ENCODE measurements around the gene CXorf38.

CXorf38 gene, protein sequence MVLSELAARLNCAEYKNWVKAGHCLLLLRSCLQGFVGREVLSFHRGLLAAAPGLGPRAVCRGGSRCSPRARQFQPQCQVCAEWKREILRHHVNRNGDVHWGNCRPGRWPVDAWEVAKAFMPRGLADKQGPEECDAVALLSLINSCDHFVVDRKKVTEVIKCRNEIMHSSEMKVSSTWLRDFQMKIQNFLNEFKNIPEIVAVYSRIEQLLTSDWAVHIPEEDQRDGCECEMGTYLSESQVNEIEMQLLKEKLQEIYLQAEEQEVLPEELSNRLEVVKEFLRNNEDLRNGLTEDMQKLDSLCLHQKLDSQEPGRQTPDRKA

DNA sequence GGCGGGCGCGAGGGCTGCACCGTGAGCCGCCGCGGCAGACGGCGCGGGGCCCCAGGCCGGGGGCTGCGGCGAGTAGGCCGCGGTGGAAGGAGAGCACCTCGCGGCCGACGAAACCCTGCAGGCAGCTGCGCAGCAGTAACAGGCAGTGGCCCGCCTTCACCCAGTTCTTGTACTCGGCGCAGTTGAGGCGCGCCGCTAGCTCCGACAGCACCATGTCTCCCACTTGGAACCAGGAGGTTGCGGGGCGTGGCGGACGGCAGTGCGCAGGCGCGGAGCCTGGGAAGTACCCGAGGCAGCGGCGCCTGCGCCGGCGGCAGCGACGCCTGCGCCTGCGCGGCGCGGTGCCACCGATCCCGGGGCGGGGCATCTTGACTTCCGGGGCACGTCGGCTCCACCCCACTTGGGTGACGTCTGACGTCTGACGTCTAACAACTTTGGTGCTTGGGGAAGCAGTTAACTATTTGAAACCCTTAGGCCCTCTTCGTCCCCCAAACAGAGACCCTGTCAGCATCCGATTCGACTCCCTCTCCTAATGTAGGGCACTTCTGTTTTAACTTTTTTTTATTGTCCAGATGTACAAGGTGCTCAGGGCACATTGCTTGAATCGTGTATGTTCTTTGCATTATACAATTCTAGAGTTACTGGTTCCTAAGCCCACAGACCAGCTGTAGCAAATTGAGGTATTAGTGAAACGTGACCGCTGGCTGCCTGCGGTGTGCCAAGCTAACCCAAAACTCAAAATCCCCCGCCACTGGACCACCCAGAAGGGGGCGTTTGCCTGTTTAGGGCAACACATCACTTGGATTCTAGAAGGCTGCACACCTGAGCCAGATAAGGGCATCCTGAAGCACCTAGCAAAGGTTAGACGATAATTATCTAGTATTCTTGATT, at the start of gene CXorf38:
Gene CXorf38 (minus strand): TSS at position 255 of the 891 bp plus-strand sequence. CDS start 41 bp downstream, at position 214.
- FAIRE-seq (peak; percentile 83), DNase-seq (ENCODE audit: low spot score) (peak; percentile 94)

DNA sequence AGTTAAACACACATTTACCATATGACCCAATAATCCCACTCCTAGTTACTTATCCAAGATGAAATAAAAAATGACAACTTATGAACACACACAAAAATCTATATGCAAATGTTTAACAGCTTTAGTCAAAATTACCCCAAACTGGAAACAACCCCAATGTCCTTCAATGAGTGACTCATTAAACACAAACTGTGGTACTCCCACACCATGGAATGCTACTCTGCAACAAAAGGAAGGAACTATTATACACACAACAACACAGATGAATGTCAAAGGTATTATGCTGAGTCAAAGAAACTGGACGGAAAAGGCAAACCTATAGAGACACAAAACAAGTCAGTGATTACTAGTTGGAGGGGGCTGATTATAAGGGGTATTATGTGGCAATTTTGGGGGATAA, 47.4 kb upstream of the CXorf38 start:
- no peak for FAIRE-seq

DNA sequence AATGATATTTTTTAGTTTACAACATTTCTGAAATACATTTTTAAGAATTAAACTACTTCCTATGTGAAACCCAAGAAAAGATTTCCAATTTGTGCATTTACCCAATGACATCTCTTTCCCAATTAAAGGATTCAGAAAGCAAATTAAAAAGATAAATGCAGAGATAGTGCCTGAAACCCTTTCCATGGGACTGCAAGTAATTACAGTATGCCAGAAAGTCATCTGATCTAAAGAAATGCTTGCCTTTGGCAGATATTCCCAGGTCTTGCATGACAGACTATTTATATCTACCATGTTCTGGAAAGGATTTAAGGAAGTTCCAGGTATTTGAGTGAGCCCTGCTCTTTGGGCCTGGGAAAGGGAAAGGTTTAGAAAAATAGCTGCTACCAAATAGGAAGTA, 41.6 kb upstream of the CXorf38 start:
- DNase-seq (ENCODE audit: low spot score) (no peak), FAIRE-seq (no peak)

More for the DNA sequence above, 47.4 kb upstream of the CXorf38 start:
- DNase-seq (ENCODE audit: low spot score): no peak

DNA sequence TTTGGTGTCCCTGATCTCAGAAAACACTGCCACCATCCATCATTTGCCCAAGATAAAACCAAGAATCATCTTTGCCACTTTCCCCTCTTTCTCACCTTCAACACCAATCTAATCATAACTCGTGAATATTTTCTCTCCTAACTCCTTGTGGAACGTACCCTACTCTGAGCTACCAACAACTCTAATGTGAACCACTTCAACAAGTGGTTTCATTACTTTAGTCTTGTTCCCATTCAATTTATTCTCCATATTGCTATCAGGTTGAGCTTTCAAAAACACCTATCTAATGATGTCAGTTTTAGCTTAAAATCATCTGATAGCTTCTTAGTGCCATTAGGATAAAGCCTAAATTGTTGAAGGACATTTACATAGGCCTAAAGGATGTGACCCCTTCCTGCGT, 39.8 kb upstream of the CXorf38 start:
- FAIRE-seq: no peak
- no peak for DNase-seq (ENCODE audit: low spot score)

DNA sequence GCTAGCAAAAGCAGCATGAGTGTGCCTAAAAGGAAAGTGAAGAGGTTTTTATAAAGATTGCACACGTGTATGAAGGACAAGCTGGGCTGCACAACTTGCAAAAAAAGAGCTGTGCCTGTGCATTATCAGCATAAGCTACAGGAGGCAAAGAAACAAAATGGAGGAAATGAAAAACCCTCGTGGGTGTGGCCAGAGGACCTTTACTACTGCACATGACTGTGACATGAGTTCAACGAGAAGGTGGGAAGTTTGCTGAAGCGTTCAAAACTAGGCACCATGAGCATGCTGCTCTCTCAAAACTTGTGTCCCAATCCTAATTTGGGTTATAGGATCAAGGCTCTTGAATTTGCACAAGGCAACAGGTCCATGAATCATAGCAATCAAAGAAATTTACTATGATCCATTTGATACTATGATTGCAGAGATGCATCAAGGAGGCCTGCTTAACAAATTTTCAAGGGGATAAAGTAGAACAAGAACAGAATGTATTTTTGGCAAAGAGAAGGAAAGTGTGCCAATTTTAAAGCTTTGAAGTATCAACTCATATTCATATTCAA, 38.1 kb upstream of the CXorf38 start:
- no peak for FAIRE-seq
- DNase-seq (ENCODE audit: low spot score): no peak

DNA sequence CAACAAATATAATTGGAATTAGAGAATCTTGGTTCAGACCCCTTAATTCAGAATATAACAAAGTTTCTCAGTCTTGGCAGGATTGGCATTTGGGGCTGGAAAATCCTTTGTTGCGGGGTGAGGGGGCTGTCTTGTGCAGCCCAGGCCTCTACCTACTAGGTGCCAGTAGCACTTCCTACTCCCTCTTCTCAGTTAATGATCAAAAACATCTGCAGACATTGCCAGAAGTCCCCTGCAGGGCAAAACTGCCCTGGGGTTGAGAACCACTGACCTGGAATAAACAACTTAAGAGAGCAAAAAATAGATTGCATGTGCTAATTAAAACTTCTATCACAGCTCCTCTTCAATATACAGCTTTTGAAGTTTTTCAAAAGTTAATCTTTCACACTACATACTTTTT, 36.7 kb upstream of the CXorf38 start:
- DNase-seq (ENCODE audit: low spot score) (no peak), FAIRE-seq (no peak)

DNA sequence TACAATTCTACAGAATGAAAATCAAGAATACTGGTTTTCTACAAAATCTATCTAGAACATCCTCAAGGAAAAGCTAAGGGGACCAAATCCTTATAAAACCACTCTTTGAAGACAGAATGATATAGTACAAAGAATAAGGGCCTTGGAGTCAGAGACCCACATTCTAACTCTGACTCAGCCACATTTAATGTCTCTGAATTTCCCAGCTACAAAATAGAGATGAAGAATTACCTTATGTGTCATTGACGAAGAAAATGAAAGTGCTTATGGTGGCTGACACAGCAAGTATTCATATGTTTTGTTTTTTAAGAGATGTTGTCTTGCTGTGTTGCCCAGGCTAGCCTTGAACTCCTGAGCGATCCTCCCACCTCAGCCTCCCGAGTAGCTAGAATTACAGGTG, 35.9 kb upstream of the CXorf38 start:
- FAIRE-seq (no peak), DNase-seq (ENCODE audit: low spot score) (no peak)

DNA sequence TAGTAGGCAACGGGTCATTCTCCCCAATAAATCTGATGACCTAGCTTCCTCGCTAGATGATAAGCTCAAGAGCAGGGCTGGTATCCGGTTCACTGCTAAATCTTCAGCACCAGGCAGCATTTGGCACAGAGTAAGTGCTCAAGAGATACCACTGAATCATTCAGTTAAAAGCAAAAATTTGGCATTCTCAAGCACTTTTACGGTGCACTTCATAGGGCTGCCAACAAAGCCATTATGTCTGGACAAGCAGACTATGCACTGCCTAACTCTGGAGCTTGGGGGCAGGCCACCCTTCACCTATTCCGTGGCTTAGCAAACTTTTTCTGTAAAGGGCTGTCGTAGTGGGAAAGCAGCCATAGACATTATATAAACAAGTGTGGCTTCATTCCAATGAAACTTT, 23.8 kb upstream of the CXorf38 start:
- DNase-seq (ENCODE audit: low spot score) (no peak), FAIRE-seq (no peak)

DNA sequence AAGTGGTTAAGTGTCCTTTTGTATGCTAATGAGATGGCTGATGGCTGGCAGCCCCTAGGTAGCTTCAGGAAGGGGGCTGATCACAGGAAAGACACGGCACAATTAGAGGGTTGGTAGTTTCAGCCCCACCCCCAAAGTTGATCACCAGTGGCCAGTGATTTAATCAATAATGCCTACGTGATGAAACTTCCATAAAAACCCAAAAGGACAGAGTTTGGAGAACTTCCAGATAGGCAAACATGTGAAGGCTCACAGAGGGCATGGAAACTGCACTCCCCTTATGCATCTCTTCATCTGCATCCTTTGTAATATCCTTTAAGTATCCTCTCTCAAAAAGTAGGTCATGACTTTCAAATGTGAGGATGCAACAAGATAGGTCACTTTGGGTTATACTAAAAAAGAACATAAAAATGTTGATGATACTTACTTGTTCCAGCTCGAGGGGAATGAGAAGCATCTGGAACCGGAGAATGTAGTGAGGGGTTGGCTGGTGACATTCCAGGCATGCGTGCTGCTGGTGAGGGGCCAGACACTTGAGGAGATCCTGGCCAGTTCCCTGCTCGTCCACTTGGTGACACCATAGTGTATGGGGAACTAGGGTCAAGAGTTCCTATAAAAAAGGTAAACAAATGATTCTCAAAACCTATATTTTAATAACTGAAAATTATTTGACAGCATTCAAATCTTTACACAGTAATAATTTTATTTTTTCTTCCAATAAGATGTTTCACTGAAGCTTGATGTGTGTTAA, 16.7 kb upstream of the CXorf38 start:
- DNase-seq (ENCODE audit: low spot score) (no peak), FAIRE-seq (no peak)

DNA sequence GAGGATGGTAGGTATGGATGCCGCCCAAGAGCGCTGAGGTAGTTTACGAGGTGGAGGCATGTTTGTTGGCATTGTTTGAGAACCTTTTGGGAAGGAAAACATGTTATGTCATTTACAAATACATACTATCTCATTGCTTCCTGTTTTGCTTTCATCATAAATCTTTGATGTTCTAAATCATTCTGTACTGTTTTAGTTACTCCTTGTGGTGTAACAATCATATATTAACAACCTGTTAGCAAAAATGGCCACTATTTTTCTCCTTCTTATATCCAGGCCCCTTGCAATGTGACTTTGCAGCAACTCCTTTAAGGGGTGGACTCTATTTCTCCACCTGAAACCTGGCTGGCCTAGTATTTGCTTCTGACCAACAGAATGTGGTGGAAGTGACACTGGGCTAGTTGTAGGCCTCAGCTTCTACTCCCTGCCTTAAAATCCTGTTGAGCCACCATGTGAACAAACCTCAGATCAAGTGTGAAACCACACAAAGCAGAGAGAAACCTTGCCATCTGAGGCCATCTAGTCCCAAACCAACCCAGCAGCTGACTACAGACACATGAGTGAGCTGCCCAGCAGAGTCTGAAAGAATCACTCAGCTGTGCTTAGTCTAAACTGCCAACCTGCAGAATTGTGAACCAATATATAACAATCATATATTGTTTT, 15.8 kb upstream of the CXorf38 start:
- FAIRE-seq (no peak), DNase-seq (ENCODE audit: low spot score) (no peak)

DNA sequence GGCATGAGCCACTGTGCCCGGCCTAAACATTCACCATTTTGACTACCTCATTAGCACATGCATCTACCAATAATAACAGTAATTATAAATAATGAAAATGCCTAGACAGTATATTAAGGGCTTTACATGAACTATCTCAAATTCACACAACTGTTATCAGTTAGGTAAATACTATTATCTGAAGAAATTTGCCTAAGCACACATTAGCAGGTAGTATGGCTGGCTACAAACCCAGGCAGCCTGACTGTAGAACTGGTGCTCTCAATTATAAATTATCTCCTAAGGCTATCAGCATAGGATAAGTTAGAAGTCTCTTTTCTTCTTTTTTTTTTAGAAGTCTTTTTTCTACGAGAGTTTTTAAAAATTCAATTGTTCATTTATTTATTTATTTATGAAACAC, 14.1 kb upstream of the CXorf38 start:
- DNase-seq (ENCODE audit: low spot score) (no peak), FAIRE-seq (no peak)

DNA sequence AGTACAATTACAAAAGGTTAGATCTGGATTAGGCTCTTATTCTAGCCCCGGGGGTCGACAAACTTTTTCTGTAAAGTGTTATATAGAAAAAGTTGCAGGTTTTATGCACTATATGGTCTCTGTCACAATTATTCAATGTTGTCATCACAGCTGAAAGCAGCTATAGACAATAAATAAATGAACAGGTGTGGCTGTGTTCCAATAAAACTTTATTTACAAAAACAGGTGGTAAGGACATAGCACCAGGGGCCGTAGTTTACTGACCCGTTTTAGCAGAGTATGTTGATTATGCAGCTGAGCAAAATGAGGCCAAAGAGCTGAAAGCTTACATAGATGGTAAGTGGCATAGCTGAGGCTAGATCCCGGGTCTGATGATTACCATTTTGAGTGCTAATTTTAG, 13.0 kb upstream of the CXorf38 start:
- FAIRE-seq: no peak

DNA sequence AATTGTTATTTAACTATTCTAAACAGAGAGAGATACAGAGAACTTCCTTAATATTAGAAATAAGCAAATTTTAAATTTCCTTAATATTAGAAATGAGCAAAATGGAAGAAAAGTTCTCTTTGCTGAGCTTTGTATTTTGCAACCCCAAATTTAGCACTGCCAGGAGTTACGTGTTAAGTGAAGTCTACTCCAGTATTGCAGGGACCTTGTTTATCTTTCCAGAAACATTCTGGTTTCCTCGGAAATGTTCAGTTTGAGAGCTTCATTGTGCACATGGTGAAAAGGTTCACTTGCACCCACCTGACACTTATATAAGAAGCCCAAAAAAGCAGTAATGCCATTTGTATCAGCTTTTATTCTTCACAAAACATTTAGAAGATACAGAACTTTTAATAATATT, 6.2 kb upstream of the CXorf38 start:
- DNase-seq (ENCODE audit: low spot score) (no peak), FAIRE-seq (no peak)

More for the DNA sequence above, 13.0 kb upstream of the CXorf38 start:
- DNase-seq (ENCODE audit: low spot score): no peak

DNA sequence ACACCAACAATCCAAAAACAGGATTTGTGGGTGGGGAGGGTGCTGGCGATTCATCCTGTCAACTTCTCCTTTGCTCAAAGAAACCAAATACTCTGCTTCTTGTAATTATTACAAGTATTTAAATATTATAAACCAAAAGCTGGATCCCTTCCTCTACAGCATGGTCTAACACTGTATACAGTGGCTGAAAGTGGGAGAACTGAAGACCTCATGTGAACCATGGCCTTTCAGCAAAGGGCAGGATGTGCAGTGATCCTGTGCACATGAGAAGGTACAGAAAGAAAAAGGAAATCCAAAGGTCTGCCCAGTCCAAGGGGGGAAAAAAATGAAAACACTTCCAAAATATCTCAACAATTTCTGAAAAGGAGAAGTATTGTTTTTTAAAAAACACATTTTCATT, 5.3 kb upstream of the CXorf38 start:
- FAIRE-seq (no peak), DNase-seq (ENCODE audit: low spot score) (no peak)

DNA sequence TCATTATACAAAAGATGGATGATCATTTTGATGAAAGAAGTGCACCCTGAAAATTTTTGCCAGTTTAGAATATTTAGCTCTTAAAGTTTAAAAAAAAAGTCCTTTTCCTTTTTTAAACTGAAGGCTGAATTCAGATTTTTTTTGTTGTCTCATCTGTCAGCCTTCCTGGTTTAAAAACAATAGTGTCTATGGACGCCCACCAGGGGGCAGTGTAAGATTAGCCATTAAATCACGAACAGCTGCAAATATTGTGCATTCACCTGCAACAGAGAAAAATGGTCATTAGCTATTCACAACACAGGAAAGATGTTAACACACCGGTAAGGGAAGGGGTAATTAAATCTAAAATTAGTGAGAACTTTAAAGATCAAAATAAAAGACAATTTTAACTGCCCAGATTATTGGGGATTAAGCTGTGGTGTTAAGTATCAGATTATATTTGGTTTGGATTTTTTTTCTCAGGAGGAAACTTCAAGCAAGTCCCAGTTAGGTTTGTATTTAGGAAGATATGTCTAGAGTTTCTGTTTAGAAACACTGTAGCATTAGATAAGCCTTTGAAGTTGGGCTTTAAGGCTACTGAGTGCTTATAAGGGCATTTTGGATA, 4.4 kb upstream of the CXorf38 start:
- no peak for FAIRE-seq
- DNase-seq (ENCODE audit: low spot score): peak; percentile 27

DNA sequence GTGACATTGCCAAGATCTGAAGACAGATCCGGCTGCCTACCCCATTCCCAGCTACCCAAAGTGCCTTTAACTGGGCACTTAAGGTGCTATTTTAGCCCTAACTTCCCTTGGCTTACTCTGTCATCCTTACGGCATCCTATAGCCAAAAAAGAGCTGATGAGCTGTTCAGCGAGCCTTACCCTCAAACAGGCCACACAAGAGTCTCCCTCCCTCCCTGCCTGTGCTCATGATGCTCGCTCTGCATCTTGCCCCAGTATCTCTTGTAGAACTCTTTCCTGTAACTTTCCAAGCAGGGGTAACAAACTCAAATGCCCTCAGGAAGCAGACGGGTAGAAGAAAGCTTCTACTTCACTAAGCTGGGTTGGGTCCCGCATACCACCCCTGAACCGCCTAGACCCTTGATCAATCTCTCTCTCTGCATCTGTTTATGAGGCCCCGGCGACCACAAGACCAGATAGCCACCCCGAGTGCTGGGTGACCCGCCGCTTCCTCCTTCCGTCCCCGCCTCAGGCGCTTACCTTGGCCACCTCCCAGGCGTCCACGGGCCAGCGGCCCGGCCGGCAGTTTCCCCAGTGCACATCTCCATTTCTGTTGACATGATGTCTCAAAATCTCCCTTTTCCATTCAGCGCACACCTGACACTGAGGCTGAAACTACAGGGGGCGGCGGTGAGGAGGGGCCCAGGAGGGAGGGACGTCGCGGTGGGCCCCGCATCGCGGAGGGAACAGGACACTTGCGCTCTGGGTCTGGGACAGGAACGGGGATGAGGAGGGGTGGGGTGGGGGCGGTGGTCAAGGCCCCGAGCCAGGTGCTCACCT, 663 bp downstream of the CXorf38 start:
- DNase-seq (ENCODE audit: low spot score) (peak; percentile 20), FAIRE-seq (no peak)

DNA sequence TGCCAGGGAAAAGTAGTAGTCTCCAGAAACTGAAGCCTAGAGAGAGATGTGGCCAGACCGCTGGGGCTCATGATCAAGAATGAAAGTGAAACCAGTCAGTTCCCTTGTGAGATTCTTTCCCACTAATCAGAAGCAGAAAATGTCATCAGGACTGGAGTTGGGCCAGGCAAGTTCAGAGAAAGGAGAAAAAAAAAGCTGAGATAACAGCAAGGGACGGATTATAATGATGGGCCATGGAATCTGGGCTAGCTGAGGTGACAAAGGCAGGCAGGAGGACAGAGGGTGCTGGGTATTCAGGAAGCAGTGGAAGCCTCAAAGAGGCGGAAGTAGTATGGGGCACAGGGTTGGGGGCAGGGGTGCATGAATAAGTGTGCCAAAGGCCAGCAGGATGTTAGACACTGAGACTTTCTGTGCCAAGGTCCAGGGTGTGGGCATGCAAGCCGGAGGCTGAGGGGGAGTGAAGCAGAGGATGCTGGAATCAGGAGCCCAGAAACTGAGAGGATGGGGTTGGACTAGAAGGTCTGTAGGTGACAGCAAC, 2.5 kb downstream of the CXorf38 start:
- no peak for FAIRE-seq

DNA sequence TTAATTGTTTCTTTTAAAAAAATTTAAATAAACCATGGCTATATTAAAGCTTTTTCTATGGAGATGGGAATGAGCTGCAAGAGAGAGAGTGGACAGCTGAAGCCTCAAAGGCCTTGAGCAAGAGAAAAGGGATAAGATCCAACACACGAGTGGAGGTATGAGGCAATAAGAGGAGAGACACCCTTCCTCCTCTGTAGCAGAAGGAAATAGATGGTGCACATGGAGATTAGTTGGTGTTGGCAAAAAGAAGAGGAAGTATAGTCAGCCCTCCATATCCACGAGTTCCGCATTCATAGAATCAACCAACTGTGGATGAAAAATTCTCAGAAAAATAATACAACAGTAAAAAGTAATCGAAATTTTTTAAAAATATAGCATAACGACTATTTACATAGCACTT, 3.2 kb downstream of the CXorf38 start:
- DNase-seq (ENCODE audit: low spot score) (no peak), FAIRE-seq (no peak)

More for the DNA sequence above, 2.5 kb downstream of the CXorf38 start:
- DNase-seq (ENCODE audit: low spot score): peak; percentile 30

DNA sequence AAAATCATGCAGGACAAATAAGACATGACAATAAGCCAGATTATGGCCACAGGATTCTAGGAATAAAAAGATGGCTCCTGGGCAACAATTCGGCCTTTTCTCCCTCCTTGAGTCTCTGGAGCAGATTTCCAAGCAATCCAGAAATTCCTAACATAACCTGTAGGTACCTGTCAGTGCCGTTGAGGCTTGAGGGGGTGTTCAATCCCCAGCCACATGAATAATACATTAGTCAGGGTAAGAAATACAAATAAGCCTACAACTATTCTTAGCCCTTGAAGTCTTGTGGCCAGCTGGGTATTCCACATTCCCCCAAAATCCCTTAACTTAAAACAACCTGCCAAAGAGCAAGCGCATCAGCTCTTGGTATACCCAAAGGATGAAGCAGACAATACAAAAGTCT, 9.7 kb downstream of the CXorf38 start:
- FAIRE-seq (no peak), DNase-seq (ENCODE audit: low spot score) (no peak)

Data from urothelium cell line (cell line).